HG03432 (cell line): ENCODE measurements around the gene SIK3.

ENCODE experiments used
- ATAC-seq: cut with Tn5 transposase; IDR thresholded peaks from one replicate; pipeline ENCODE4 v1.9.1; 2021; ENCODE audit warnings: mild to moderate bottlenecking, moderate library complexity; ENCODE audit not compliant: unreplicated experiment

The SIK3 gene

GRCh38 chr11:116932181-116932580 is 166.0 kb downstream of the SIK3 start:
- ATAC-seq = no peak

DNA sequence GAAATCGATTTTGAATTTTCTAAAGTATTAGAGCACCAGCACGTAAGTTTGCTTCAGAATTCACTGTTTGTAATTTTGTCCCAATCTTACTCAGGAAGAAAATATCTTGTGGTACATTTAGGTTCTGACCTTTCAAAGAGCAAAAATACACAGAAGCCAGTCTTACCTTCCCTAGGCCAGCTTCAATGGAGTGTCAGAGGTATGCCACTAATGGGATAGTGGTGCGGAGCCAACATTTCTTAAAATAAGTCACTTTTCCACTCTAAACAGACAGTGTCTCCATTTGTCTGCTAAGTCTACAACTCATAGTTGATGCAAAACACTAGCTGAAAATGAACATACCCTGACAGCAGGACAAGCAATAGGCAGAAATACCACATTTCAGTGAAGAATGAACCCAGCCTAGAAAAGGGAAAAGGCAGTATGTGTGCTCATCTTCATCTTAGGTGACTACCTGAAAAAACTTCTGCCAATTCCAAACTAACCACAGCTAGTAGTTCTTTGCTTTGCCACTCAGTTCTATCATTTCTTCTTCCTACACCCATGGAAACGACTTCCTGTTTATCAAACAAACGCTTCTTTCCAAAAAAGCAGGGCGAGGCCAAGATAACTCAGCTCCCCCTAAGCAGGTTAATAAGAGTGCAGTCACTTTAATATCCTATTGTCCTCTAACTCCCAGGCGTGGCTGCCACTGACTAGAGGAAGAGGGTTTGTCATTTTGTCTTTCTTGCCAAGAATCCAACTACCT is 166.8 kb downstream of the SIK3 start:
- no peak for ATAC-seq

GRCh38 chr11:116930586-116930985 is 167.6 kb downstream of the SIK3 start:
- no peak for ATAC-seq

DNA sequence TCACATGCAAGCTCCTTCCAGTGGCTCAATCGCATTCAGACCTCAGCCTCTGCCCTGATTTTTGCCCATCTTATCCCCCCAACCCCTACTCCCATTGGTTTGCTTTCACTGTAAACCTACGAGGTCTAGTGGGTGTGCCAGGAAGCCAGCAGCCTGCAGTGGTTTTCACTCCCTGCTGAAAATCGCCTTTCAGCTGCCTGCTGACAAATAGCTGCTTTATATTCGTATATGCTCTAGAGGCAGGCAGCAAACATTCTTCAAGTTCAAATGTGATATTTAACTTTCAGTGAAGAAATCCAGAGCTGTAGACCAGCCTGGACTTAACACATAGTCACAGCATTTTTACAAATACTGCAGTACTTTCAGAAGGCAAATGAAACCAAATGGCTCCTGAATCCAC is 168.1 kb downstream of the SIK3 start:
- ATAC-seq = no peak

GRCh38 chr11:116929414-116930090 is 168.7 kb downstream of the SIK3 start:
- no peak for ATAC-seq

DNA sequence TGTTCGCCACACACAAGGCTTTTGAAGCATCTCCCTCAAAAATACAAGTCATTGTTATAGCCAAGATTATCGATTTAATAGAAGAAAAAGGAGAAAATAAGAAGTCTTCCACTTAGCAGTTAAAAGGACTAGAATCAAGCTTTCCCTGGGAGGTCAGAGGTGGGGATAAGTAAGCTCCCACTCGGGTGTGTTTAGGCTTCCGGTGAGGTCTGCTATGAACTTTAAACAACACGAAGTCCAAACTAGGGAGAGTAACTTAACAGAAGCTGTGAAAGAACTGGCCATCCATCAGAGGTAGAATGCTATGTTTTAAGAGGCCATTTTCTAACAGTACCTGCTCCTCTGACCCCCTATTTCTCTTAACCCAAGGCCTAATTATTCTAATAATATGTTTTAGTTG is 169.4 kb downstream of the SIK3 start:
- no peak for ATAC-seq

DNA sequence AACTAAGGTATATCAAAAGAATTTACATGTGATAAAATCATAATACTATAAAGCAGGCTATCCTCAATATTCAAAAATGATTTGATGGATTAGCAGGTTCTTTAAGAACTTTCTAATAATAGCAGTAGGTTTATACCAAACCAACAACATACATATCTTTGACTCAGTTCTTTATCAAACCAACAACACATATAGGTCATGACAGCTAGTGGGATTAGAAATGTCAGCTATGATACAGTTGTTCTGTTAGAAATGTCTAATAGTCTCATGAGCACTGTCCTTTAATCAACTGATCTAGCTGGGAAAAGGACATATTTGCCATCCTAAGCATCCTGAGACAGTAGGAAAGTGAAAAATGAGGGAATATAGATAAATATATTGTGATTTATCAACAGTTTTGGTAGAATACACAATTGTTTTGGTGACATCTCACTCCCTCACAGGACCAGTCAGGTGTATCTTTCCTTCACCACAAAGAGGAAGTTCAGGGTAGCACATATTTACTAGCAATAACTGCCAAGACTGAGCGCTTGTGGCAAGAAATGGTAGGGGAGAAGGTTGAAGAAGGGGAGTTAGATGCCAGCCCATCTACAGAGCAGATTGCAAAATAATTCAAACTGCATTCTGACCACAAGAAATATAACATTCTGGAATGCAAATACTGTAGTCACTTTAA is 170.0 kb downstream of the SIK3 start:
- peak; percentile 62 for ATAC-seq

DNA sequence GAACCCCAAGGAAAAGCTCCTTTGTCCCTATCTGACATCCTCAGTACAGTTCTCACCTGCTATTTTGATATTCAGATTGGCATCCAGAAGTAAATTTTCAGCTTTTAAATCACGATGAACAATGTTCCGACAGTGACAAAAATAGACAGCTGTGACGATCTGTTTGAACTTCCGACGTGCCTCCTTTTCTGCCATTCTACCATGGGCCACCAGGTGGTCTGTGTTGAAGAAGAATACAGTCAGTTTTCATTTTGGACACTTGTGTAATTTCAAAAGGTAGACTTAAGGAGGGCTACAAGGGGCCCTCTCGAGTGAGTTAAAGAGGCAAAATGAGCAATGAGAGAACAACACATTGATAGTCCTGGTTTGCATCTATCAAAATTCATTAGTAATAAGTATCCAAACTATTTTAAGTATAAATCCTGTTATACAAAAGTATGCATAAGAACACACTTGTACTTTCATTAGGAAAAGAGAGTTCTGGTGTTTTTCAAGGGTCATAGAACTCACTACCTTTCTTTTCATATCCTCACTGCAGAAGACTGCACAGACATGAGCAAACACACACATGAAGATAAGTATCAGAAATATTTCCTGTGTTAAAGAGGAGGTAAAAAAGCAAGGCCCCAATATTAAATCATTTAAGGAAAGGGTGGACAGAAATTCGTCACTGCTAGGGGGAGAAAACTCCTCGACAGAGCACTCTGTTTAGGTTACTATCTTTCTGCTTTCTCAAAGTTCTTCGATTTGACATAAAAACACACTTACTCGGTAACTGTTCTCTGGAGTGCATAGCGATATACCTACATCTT is 170.9 kb downstream of the SIK3 start:
- ATAC-seq = no peak

DNA sequence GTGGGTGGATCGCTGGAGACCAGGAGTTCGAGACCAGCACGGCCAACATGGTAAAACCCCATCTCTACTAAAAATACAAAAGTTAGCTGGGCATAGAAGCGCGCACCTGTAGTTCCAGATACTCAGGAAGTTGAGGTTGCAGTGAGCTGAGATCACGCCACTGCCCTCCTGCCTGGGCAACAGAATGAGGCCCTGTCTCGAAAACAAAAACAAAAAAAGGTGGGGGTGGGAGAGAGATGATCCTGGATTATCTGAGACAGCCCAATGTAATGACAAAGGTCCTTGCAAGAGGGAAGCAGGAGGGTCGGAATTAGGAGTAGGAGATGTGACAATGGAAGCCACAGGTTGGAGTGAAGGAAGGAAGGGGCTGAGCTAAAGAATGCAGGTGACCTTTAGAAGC is 173.2 kb downstream of the SIK3 start:
- ATAC-seq = peak; percentile 49

DNA sequence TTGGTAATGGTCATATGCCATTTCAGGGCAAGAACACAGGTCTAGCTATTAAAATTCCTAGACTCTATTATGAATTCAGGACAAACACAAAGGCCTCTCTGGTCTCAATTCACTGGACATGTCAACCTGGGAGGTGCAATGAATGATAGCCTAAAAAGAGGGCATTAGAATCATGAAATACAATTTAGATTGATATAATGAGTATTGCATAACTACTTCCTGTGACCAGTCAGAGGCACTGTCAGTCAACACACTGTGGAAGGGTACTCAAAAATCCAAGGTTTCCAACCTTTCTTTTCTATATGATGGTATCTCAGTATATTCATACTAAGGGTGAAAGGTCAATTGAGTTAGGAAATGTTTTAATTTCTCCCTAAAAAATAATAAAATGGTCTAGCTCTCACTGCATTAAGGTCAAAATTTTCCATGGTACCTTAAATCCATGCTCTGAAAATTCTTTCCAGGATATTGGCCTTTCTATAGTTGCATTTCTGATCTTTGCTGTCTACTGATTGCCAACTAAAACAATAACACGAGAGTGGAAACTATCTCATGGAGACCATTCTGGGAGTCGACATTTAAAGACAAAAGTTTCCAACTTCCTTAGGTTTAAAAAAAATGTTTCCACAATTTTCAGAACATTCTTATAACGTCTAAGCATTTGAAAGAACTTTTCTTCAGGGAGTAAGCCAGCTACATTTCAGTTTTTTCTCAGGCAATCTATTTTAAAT is 179.1 kb downstream of the SIK3 start:
- no peak for ATAC-seq

DNA sequence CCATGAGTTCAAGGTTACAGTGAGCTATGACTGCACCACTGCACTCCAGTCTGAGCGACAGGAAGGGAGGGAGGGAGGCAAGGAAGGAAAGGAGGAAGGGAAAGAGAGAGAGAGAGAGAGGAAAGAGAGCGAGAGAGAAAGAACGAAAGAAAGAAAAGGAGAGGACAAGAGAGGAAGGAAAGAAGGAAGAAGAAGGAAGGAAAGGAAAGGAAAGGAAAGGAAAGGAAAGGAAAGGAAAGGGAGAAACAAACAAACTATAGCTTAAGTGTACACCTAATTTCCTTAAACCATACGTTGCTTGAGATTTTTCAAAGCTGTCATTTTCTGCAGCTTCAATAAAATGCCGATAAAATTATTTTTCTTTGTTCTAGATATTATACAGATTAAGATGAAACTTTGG is 180.6 kb downstream of the SIK3 start:
- ATAC-seq = no peak

DNA sequence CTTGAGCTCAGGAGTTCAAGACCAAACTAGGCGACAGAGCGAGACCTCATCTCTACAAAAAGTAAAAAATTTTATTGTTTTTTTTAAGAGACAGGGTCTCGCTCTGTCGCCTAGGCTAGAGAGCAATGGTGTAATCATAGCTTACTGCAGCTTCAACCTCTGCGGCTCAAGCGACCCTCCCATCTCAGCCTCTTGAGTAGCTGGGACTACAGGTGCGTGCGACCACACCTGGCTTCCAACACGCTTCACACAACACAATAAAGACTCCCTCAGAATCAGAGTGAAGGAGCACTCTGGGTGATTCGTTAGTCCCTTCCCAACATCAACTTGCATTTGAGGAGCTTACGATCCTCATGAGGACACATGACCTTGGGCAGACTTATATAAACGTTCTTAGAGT is 181.3 kb downstream of the SIK3 start:
- ATAC-seq = no peak

DNA sequence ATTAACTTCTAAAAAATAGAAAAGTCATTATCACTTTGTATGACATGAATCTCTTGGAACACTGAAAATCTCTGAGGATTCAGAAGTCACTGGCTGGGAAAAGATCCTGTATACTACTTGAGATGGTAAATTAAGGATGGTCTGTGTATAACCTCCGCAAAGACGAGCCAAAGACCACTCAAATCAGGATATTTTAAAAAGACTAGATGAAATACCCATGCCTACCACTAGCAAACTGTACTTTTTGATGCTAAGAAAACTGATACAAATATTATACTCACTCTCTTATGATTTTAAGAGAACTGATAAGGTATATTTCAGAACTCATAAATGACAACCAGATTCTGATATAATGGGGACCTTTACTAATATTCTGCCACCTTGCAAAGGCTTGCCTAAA is 182.2 kb downstream of the SIK3 start:
- ATAC-seq = no peak

GRCh38 chr11:116913000-116913399 is 185.2 kb downstream of the SIK3 start:
- ATAC-seq = no peak

GRCh38 chr11:116911976-116912734 is 186.1 kb downstream of the SIK3 start:
- no peak for ATAC-seq

- no peak for ATAC-seq
Measured at GRCh38 chr11:116910847-116911246, 187.4 kb downstream of the SIK3 start.

DNA sequence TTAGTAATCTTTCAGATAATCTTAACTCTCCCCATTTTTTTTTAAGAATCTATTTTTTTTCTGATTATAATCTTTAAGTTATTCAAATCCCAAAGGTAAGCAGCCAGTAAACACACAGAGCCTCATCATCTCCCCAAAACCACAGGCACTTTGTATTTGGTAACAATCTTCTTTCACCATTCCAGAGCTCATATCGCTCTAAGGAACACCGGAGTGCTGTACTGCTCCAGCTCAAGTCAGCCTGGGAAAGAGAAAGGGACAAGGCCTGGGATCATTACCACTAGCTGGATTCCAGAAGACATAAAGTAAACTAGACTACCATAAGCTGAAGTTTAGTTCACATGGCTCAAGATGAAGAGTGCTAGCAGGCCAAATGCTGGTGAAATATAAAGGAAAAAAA is 187.8 kb downstream of the SIK3 start:
- no peak for ATAC-seq

DNA sequence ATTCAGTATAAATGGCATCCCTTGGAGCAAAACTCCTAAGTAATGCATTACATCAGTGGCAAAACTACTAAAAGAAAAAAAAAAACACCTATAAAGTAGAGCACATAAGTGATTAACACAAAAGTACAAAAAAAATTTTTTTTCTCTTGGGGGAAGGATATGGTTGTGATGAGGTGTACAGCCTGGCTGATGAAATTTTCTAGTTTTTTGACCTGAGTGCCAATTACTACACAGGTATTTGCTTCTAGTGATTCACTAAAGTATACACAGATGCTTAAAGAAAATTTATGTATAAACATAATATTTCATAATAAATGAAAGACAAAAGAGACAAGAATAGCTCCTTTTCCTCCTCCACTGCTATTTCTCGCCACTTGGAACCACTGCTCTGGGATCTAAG is 189.0 kb downstream of the SIK3 start:
- no peak for ATAC-seq

- no peak for ATAC-seq
Measured at GRCh38 chr11:116906479-116906878, 191.7 kb downstream of the SIK3 start.

DNA sequence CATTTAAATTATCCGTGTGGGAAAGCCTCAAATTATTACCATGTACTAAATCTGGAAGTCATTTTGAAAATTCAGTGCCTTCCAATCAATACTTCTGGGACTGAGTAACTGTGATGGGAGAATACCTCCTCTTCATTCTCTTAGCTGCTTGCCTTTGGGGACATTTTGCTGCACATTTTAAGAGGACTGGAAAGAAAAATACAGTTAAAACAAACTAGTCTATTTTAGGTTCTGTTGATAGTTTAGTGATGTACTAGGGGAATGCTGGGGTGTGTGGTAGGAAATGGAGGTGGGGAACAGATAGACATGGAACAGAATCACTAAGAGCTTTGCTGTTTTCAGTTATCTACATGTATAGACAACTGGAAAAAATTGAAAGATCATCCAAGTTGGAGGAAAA is 195.1 kb downstream of the SIK3 start:
- ATAC-seq = no peak
